Measurements from ENCODE around the gene ACSL5.
A peak's percentile ranks its signal among the peaks of the same experiment; 100 is the strongest.

ACSL5 gene

GRCh38 chr10:112446055-112446854, 72.3 kb downstream of the ACSL5 start:
- peak overlapping the region; percentile 87 for H3K4me3 ChIP-seq (ENCODE audit: low read depth, low read length)
- DNase-seq (ENCODE audit: low read depth), result peak; percentile 15
- TF ChIP-seq CTCF (IDR thresholded peaks at IDR 0.05; ENCODE audit: insufficient read depth, low read depth, low read length, missing control alignments), result no peak

- peak within 1 kb of the TSS; percentile 87 for H3K4me3 ChIP-seq (ENCODE audit: low read depth, low read length)
- DNase-seq (ENCODE audit: low read depth), result peak; percentile 92
Observed at GRCh38 chr10:112446855-112447619, 73.1 kb downstream of the ACSL5 start, which contains the start of the genes VTI1A and ZDHHC6. Gene VTI1A (plus strand): TSS chr10:112447215. CDS start chr10:112447374, 159 bp downstream. Gene ZDHHC6 (minus strand): TSS chr10:112446914. CDS start chr10:112445436, 1,478 bp downstream.

GRCh38 chr10:112447620-112447928, 73.7 kb downstream of the ACSL5 start:
- TF ChIP-seq CTCF (IDR thresholded peaks at IDR 0.05; ENCODE audit: insufficient read depth, low read depth, low read length, missing control alignments), result no peak
- DNase-seq (ENCODE audit: low read depth), result no peak
- peak overlapping the region; percentile 87 for H3K4me3 ChIP-seq (ENCODE audit: low read depth, low read length)

More at GRCh38 chr10:112446855-112447619, 73.1 kb downstream of the ACSL5 start, which contains the start of the genes VTI1A and ZDHHC6:
- TF ChIP-seq CTCF (IDR thresholded peaks at IDR 0.05; ENCODE audit: insufficient read depth, low read depth, low read length, missing control alignments), result peak; percentile 15

GRCh38 chr10:112448888-112449287, 75.0 kb downstream of the ACSL5 start:
- no peak for TF ChIP-seq CTCF (IDR thresholded peaks at IDR 0.05; ENCODE audit: insufficient read depth, low read depth, low read length, missing control alignments)
- no peak for DNase-seq (ENCODE audit: low read depth)
- no peak overlapping the region for H3K4me3 ChIP-seq (ENCODE audit: low read depth, low read length)

GRCh38 chr10:112454910-112455779, 81.2 kb downstream of the ACSL5 start:
- H3K4me3 ChIP-seq (ENCODE audit: low read depth, low read length), result no peak overlapping the region
- TF ChIP-seq CTCF (IDR thresholded peaks at IDR 0.05; ENCODE audit: insufficient read depth, low read depth, low read length, missing control alignments), result no peak
- DNase-seq (ENCODE audit: low read depth), result no peak

- peak; percentile 15 for TF ChIP-seq CTCF (IDR thresholded peaks at IDR 0.05; ENCODE audit: insufficient read depth, low read depth, low read length, missing control alignments)
- peak; percentile 7 for DNase-seq (ENCODE audit: low read depth)
- no peak overlapping the region for H3K4me3 ChIP-seq (ENCODE audit: low read depth, low read length)
Observed at GRCh38 chr10:112456533-112456932, 82.6 kb downstream of the ACSL5 start.

Data from GM12865 (cell line).